ENCODE measurements around the gene FOXP1. TPM values are rescaled to one million over a fixed set of nuclear protein-coding genes. Genes with fewer than 3 reads are reported as not detected.
A peak's percentile ranks its signal among the peaks of the same experiment; 100 is the strongest.

The FOXP1 gene
- total and polyA plus RNA-seq, 2 of the 8 experiments (the other 6 are each of a cell fraction or from before 2014, with no cell fraction given) = 13.9 to 25.4 TPM

DNA sequence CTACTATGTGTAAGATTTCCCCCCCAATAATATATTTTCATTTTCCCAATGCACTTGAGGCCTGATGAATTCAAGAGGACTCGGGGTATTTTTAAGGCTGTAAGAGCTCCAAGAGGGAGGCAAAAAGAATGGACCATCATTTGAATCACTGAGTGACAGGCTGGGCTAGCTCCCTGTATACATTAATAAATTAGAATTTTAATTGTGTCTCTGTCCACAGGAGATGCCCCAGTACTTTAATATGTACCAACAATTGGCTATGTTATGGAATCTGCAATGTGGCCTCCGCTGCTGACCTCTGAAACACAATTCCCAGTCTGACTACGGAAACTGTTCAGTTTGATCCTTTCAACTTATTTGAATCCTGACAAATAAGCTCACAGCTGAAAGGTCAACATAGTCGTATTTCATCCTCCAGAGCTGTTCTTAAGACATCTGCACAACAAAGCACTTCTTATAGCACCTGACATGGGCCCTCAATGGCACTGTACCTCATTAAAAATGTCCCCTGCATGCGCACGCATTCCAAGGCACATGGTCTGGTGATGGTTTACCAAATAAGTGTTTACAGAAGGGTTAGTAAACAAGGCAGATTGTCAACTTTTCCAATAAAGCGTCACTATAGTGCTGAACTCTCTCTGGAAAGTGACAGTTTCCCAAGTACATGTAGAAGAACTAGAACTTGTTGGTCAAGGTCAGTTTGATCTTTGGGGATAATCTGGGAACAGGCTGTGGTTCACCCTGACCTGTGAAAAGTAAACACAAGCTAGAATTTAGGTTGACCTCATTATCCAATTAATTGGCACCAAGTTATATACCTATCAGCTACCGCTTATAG is 472.9 kb downstream of the FOXP1 start:
- H3K27me3 ChIP-seq (replicated peaks in 1 of 4; ENCODE audit: control insufficient read depth in 3 of 4, extremely low read depth in 1 of 4, insufficient read depth in 3 of 4, low read length in 3 of 4) = no peaks in the 10 kb centered on the region
- no peaks in the 10 kb centered on the region for H3K23me2 ChIP-seq (ENCODE audit: low read depth, low read length)
- no peak overlapping the region for H2BK20ac ChIP-seq (ENCODE audit: low read length)
- no peak overlapping the region for H3K4me3 ChIP-seq (ENCODE audit: extremely low read depth in 1 of 4, insufficient read depth in 2 of 4, low read depth in 3 of 4, low read length in 4 of 4)
- no peak overlapping the region for H2BK5ac ChIP-seq (ENCODE audit: low read depth, low read length)
- no peak overlapping the region for H3K18ac ChIP-seq (ENCODE audit: extremely low read depth, low read length)
- H3K23ac ChIP-seq (ENCODE audit: insufficient read length) = no peak overlapping the region
- whole genome bisulfite sequencing, 2 experiments (ENCODE audit: extremely low coverage in 1 of 2, insufficient coverage in 1 of 2, insufficient read length in 1 of 2, insufficient replicate concordance in 2 of 2, low coverage in 1 of 2, low lambda C conversion rate in 2 of 2, missing lambda C conversion rate in 1 of 2) = 85% methylated on average over 8 of the region's 8 CpGs; no CpG with 5 or more reads in 1 of the 2 experiments
- no peak overlapping the region for H2AK5ac ChIP-seq (ENCODE audit: low read depth, low read length)
- DNase-seq (ENCODE audit: low read depth in 1 of 2, low spot score in 2 of 2) (no peak), FAIRE-seq (peak; percentile 39)
- H3K79me2 ChIP-seq (ENCODE audit: control insufficient read depth in 1 of 2, insufficient read depth in 2 of 2, low read length in 2 of 2) = no peaks in the 10 kb centered on the region
- peaks cover 2 to 5% (median 3%) of the 10 kb centered on the region in 4 experiments; a peak in 3 of 7 replicates for H3K4me1 ChIP-seq (replicated peaks in 1 of 4; ENCODE audit: control insufficient read depth in 3 of 4, insufficient read depth in 4 of 4, low read length in 3 of 4)
- no peak overlapping the region for H2AFZ ChIP-seq (ENCODE audit: low read length)
- H4K91ac ChIP-seq (replicated peaks; ENCODE audit: insufficient read length, low read length) = no peak overlapping the region
- H3K4me2 ChIP-seq (ENCODE audit: insufficient read depth in 1 of 2, low read depth in 2 of 2, low read length in 2 of 2) = no peak overlapping the region
- H3K27ac ChIP-seq (ENCODE audit: low read depth, low read length) = no peak overlapping the region
- no peak overlapping the region for H3K56ac ChIP-seq (replicated peaks; ENCODE audit: insufficient read length, low read depth, low read length)
- peaks cover 0 to 3% (median 1%) of the 10 kb centered on the region in 4 experiments; a peak in 1 of 8 replicates for H3K36me3 ChIP-seq (ENCODE audit: control insufficient read depth in 2 of 4, insufficient read depth in 4 of 4, low read length in 3 of 4)
- H3K79me1 ChIP-seq (ENCODE audit: low read depth, low read length) = no peaks in the 10 kb centered on the region
- POLR2A ChIA-PET (ENCODE audit: partially characterized antibody) = interaction anchor here (0.7 kb wide), 1 partner anchor 19 kb away, joined by 3 read pairs; no protein-coding TSS in a partner anchor
- H2BK120ac ChIP-seq (replicated peaks; ENCODE audit: low read depth, low read length) = no peak overlapping the region
- TF ChIP-seq RAD21 (IDR thresholded peaks at IDR 0.05 in 1 of 2, conservative IDR thresholded peaks at IDR 0.05 in 1 of 2; ENCODE audit: low read depth in 2 of 2, low read length in 2 of 2) = no peak
- no peak for TF ChIP-seq EP300 (IDR thresholded peaks at IDR 0.05; ENCODE audit: borderline replicate concordance in 1 of 2, low read depth in 2 of 2, low read length in 2 of 2)
- no peak for TF ChIP-seq EZH2 (IDR thresholded peaks at IDR 0.05; ENCODE audit: low read depth, low read length, severe bottlenecking)
- TF ChIP-seq, protein P1, sequence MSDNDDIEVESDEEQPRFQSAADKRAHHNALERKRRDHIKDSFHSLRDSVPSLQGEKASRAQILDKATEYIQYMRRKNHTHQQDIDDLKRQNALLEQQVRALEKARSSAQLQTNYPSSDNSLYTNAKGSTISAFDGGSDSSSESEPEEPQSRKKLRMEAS (IDR thresholded peaks at IDR 0.05) = no peak
- TF ChIP-seq ASH2L (IDR thresholded peaks at IDR 0.05; ENCODE audit: low read length) = no peak
- TF ChIP-seq SIRT6 (IDR thresholded peaks at IDR 0.05; ENCODE audit: low read length) = no peak
- TF ChIP-seq TAF1 (IDR thresholded peaks at IDR 0.05; ENCODE audit: low read depth, low read length) = no peak
- no peak for TF ChIP-seq YY1 (IDR thresholded peaks at IDR 0.05; ENCODE audit: low read depth, low read length)
- no peak for TF ChIP-seq RBBP5 (IDR thresholded peaks at IDR 0.05; ENCODE audit: borderline replicate concordance, low read depth, low read length)
- H3K9me3 ChIP-seq (ENCODE audit: insufficient read depth in 2 of 2, low read depth in 1 of 2, low read length in 1 of 2) = no peaks in the 10 kb centered on the region
- no peak overlapping the region for H3K9ac ChIP-seq (replicated peaks in 1 of 4; ENCODE audit: extremely low read depth in 1 of 4, low read depth in 3 of 4, low read length in 3 of 4)
- no peak overlapping the region for H4K5ac ChIP-seq (ENCODE audit: insufficient read length, low read depth, low read length)
- H3K4ac ChIP-seq (replicated peaks; ENCODE audit: insufficient read length, low read depth, low read length) = no peak overlapping the region
- no peak overlapping the region for H3K14ac ChIP-seq (ENCODE audit: insufficient read length)
- H4K8ac ChIP-seq (ENCODE audit: extremely low read depth, insufficient read depth, low read length) = no peak overlapping the region
- no peak overlapping the region for H2BK12ac ChIP-seq (ENCODE audit: low read depth, low read length)
- H2BK15ac ChIP-seq (ENCODE audit: low read length) = no peak overlapping the region
- H4K20me1 ChIP-seq (replicated peaks in 1 of 2; ENCODE audit: control insufficient read depth in 1 of 2, insufficient read depth in 2 of 2, low read length in 2 of 2) = no peaks in the 10 kb centered on the region
- CTCF ChIA-PET (ENCODE audit: partially characterized antibody) = interaction anchor here (0.9 to 1.3 kb wide), 2 partner anchors 11 to 144 kb away, joined by 3 to 4 read pairs; no protein-coding TSS in a partner anchor

All from H1 (cell line).